Cortex of kidney (tissue), 1 donor: Measurements from ENCODE around the gene MTHFS.
"Not testable (repeated sequence)": the region's sequence is repeated elsewhere in the genome, so short reads cannot be mapped to it uniquely, and the experiment has no call there.

Experiments used
- DNase-seq: peaks from one replicate; lab custom pipeline; 2025; lab: John Stamatoyannopoulos, UW

Gene MTHFS

DNA sequence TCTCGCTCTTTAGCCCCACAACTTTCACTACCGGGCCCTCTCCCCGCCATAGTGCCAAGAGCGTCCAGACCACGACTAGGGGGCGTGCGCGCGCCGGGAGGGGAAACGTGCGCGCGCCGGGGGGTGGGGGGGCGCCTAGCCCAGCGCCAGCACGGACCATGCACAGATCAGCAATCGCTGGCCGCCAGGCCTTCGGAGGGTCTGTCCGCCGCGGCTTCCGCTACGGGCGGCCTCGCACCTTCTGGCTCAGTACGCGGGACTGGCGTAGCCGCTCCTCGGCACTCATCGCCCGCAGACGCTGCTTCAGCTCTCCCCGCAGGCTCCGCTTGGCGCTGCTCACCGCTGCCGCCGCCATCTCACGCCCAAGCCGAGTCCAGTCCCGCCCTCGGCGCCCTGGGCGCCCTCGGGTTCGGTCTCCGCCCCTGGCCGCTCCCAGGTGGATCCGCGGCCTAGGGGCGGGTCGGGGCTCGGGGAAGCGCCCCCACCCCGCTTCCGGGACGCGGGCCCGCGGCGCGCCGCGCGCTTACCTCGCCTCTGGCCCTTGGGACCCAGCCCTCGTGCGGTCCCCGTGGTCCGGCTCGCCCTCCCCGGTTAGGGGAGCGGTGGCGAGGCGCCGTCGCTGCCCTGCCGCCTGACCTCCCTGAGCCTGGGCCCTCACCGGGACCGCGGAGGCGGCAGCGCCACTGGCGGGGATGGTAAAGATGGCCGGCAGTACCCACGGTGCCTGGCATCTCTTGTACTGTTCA is at the start of gene MTHFS:
Gene MTHFS (minus strand): TSS at position 381 of the 746 bp plus-strand sequence. CDS start 26 bp downstream, at position 355.
- peak; percentile 21 for DNase-seq

DNA sequence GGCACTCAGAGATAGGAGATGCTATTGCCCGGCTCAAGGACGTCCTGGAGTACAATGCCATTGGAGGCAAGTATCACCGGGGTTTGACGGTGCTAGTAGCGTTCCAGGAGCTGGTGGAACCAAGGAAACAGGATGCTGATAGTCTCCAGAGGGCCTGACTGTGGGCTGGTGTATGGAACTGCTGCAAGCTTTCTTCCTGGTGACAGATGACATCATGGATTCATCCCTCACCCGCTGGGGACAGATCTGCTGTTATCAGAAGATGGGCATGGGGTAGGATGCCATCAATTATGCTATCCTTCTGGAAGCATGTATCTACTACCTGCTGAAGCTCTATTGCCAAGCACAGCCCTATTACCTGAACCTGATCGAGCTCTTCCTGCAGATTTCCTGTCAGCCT is 47.8 kb upstream of the MTHFS start:
- no peak for DNase-seq

DNA sequence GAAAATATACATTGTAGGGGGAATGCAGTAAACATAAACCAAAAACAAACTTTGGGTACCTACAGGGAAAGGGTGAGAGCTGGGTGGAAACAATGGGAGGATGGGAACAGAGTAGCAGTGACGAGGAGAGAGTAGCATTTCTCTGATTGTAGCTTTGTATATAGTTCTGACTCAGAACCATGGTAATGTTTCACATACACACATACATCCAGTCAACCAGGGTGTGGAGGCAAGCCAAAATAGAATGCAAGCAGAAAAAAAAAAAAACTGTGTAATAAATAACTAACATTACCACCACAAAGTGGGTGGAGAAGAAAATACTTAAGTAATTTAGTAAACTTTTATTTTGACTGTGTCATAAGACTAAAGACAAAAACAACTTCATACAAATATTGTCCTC is 47.0 kb upstream of the MTHFS start:
- no peak for DNase-seq

DNA sequence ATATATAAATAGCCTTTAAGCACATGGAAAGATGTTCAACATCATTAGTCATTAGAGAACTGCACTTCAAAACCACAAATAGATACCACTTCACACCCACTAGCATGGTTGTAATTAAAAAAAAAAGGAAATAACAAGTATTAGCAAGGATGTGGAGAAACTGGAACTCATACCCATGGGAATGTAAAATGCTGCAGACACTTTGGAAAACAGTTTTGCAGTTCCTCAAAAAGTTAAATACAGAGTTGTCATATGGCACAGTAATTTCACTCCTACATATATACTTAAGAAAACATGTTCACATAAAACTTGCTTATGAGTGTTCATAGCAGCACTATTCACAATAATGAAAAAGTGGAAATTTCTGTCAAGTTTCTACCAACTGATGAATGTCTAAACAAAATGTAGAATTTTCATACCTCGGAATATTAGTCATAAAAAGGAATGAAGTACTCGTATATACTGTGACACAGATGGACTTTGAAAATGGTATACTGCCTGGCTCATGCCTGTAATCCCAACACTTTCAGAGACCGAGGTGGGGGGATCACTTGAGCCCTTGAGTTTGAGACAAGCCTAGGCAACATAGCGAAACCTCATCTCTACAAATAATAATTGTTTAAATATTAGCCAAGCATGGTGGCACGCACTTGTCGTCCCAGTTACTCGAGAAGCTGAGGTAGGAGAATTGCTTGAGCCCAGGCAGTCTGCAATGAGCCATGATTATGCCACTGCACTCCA is 46.1 kb upstream of the MTHFS start:
- no peak for DNase-seq

DNA sequence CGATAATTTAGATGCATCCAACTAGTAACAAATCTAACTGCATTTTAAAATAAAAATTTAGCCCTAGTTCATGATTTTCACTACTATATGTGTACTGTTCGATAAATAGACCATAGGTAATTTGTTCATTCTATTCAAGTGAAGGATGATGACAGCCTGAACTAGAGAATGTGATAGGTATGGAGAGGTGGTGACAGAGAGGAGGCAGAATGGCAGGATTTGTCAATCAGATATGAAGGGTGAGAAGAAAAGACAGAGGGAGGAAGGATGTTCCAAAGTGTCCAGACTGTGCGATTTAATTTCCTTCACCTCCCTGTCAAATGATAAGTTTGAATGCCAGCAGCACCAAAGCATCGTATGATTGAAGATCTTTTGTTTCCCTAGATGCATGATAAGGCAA is 42.6 kb upstream of the MTHFS start:
- no peak for DNase-seq

DNA sequence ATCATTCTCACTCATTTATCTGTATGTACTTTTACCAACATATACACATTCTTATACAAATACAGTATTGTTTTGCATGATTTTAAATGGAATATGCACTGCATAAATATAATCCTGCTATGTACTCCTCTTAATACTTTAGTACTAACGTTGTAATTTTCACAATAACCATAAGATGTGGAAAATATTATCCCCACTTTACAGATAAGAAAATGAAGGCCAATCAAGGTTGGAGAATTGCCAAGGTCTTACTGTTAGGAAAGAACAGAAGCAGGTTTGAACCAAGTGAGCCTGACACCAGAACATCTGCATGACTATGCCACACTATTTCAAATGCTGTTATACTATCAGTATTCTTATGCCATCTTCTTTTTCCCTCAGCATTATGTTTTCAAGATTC is 41.3 kb upstream of the MTHFS start:
- DNase-seq = no peak

DNA sequence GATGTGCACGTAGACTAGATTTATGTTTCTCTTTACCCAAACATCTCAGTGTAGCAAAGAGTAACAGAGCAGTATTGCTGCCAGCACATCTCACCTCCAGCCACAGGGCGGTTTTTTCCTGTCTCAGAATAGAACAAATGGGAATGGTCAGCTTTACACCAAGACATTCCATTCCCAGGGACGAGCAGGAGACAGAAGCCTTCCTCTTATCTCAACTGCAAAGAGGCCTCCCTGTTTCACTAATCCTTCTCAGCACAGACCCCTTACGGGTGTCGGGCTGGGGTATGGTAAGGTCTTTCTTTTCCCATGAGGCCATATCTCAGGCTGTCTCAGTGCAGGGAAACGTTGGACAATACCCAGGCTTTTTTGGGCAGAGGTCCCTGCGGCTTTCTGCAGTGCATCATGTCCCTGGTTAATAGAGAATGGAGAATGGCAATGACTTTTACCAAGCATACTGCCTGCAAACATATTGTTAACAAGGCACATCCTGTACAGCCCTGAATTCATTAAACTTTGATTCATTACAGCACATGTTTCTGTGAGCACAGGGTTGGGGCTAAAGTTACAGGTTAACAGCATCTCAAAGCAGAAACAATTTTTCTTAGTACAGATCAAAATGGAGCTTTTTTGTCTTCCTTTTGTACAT is 38.9 kb upstream of the MTHFS start:
- not testable (repeated sequence) for DNase-seq

DNA sequence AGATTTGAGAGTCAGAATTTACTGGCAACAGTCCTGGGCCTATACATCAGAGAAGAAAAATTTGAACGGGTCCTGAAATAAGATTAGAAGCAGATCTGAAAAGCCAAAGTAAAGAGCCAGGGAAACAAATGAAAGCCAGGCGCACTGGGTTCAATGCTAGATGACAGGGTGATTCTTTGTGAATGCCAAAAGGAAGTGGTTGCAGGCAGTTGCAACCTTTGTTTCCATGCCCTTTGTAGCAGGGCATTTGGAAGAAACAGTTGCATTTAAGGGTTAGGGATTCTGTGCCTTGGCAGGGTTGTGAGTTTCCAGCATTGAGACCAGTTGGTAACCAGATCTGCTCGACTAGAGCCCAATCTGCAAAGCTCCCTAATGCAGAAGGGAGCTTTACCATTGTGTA is 36.4 kb upstream of the MTHFS start:
- no peak for DNase-seq

DNA sequence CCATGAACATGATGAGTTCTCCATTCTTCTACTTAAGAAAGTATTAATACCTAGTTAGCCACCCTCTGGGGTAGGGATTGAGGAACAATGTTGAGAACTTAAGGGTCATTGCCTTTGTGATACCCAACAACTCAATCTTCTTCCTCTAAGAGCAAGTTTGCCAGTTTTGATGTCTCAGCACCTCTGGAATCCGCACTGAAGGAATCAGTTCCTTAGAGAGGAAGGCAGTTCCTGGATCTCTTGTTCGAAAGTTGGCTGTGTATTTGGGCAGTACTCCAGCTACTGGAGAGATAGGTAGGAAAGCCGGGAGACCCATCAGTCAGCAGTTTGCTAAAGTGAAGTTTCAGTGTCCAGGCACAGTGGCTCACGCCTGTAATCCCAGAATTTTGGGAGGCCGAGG is 35.6 kb upstream of the MTHFS start:
- DNase-seq = no peak

DNA sequence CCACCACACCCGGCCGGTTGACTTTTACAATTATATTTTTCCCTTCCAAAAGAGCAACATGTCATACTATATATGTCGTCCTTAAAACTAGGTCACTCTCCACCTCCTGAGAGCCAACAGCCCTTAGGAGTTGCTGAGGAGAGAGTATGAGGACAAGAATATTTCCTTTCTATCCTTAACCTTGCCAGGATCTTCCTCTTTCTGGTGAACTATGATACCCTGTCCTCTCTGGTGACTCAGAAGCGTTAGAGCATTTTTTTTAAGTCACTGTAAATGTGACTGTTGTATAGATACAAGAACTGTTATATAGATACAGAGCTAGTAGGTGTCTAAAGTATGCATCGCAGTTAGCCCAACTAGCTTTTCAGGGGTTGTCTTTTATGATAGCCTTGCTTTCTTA is 33.7 kb upstream of the MTHFS start:
- DNase-seq = no peak

DNA sequence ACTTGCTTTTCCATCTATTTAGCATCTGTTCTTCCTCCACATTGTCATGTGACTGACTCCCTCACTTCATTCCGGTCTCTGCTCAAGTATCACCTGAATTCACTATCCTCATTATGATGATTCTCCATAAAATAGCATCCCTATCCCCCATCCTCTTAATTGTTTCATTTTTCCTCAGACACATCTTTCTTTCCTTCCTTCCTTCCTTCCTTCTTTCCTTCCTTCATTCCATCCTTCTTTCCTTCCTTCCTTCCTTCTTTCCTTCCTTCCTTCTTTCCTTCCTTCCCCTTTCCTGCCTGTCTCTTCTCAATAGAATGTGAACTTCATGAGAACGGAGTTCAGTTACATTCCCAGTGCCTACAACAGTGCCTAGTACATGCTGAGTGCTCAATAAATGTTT is 32.6 kb upstream of the MTHFS start:
- DNase-seq = no peak

DNA sequence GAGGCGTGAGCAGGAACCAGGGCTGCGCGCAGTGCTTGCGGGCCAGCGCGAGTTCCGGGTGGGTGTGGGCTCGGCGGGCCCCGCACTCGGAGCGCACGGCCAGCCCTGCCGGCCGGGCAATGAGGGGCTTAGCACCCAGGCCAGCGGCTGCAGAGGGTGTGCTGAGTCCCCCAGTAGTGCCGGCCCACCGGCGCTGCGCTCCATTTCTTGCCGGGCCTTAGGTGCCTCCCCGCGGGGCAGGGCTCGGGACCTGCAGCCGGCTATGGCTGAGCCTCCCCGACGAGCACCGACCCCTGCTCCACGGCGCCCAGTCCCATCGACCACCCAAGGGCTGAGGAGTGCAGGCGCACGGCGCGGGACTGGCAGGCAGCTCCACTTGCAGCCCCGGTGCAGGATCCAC is 29.3 kb upstream of the MTHFS start:
- DNase-seq = not testable (repeated sequence)

DNA sequence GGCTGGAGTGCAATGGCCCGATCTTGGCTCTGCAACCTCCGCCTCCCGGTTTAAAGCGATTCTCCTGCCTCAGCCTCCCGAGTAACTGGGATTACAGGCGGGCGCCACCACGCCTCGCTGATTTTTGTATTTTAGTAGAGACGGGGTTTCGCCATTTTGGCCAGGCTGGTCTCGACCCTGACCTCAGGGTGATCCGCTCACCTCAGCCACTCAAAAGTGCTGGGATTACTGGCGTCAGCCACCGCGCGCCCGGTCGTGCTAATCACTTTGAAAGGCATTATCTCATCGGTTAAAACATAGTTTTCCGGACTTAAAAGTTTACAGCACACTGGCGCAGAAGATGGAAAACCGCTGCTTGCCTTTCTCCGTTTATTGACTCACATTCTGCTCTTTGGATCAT is 27.6 kb upstream of the MTHFS start:
- no peak for DNase-seq

DNA sequence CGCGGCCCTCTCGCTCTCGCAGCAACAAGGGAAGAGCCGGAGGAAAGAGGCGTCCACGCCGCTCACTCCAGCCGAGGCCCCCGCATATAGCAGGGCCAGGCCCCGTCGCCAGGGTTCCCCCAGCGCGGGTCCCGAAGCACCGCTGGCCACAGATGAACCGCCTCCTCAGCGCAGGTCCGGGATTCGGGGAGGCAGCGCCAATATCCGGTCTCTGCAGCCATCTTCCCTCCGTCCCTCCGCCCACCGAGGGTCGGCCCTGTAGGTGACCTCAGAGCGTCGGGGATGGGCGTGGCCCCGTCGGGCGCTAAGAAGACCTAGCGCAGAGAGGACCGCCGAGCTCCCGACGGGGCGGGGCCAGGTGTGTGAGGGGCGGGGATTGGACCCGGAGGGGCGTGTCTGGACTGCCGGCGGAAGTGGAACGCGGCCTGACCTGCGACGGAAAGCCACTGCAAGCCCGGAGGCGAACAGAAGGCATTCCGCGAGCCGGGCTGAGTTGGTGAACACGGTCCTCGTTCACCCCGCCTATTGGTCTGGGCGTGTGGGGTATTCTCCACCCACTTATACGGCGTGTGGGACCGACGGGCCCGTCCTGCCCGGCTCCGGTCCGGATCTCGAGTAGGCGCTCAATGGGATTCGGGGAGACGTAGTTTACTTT is 26.8 kb upstream of the MTHFS start:
- peak; percentile 36 for DNase-seq

DNA sequence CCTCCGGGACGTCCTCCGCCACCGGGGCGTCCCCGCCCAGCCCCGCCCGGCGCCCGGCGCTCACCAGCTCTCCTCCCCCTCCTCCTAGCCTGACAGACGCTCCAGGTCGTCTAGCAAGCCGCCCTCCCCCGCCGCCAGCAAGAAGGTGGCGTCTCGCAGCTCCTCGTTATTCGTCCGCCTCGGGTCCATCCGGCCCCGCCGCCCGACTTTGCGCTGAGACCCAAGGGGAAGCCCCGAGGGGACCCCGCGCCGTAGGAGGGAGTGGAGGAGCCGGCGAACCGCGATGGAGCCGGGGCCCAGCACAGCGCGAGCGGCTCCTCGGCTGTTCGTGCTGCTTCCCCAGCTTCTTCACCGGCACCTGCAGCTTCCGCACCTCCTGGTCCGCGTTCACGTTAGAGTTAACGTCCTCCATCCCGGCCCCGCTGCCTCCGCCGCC is 26.3 kb upstream of the MTHFS start:
- no peak for DNase-seq

DNA sequence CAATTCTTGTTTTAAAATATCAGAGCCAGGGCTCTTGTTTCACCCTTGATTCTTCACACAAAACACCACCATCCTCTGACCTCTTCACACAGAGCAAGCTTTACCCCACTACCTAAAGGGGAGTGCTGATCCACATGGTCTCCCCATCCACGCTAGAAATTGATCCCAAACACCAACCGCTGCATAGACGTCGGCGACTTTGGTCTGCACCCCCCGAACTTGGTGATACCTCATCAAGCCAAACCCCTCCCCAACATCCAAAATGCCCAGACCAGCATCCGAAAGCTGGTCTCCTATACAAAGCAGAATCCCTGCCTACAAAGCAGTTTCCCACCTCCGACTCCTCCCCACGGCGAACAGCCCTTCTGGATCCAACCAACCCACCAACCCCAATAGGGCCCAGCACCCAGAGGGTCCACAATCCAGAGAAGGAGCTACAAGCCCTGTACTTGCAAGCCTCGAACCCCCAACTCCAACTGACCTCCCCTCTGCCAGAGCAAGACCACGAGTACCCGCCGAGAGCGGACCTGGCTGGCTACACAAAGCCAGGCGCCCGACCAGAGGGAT is 25.8 kb upstream of the MTHFS start:
- DNase-seq = no peak

DNA sequence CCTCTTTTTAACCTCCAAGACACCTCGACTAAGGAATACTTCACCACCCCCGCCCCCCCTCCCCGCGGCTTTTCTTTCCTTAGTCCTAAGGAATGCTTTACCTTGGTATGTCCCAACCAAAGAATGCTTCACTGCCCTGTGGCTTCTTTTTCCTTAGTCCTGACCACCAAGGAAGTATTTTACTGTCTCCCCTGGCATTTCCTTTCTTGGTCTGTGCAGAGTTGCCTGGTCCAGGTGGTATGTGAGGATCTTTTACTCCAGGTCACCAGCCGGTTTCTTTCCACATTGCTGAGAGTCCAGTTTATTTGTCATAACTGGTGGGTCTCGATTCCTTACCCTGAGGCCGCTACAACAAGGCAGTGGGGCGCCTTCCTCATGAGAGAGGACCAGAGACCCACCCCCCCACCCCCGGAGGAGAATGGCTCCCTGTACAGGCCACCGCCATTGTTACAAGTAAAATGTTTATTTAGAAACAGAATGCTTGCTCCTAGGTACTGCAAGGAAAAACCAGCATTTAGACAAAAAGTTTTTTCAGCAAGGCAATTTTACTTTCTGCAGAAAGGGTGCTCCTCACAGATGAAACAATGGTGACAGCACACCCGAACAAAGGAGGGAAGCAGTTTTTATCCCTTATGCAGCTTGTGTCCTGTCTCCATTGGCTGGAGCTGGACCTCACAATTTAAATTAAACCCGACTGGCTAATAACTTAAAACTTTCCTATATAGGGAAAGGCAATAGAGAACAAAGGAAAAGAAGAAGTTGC is 23.1 kb upstream of the MTHFS start:
- DNase-seq = no peak

DNA sequence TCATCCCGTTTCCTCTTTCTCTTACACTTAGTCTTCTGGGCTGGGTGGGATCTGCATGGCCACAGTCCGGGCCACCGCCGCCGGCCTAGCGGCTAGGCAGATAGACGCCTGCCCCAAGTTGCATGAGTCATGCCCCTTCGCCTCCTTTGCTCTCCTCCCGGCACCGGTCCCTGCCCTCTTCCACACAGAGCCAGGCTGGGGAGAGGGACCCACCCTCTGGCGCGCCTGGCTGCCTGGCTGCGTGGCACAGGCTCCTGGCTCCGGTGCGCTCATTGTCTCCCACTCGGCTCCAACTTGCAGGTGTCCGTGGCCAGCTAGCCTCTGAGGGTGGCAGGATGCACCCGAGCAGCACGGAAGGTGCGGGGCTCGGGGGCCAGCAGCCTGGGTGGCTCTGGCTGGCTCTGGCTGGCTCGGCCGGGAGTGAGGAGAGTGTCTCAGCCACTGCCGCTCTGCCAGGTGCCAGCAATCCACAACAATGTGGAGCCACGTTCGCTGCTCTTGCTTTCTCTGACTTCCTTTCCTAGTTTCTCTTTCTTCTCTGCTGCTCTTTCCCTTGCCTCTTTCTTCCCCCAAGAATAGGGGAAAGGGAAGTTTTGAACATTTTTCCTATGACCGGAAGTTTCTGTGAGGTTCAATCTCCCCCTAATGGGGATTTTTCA is 22.4 kb upstream of the MTHFS start:
- no peak for DNase-seq

DNA sequence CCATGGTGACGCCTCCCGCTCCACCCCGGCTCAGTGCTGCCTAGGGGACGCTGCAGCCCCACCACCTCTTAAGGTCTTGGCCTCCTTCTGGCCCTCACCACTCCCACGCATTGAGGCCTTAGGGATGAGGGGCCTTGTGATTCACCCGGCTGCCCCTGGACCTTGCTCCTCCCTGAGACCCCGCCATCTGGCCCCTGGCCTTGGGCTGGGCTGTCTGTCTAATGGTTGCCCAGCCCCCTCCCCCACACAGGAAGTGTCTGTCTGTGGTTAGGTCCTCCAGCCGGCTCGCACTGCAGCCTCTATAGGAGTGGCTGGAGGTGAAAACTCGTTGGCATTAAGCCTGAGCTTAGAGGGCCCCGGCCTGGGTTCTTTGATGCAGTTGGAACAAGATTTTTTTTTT is 21.5 kb upstream of the MTHFS start:
- no peak for DNase-seq

DNA sequence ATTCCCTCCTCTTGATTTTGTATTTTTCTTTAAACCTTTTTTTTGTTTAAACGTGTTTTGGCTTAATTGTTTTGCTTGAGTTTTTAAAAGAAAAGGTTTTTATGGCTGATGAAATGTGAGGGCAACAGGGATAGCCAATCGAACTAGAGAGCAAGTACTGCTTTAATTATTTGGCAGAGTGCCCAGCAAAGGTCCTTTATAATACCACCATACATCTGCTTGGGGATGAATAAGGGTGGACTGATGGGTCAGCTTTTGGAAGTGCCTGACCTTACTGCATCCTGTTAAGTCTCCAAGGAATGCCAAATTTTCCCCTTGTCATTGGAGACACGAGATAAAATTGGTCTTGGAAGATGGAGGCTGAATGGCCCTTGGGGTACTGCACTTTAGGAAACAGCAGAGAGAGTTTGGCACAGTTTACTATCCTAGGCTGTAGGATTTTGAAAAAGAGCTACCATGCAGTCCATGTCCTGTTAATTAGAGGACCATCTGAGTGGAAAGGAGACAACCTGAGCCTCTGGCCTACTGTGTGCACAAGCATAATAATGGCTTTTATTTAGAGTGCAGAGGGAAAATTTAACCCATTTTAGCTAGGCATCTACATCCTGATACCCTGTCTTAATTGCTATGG is 19.8 kb upstream of the MTHFS start:
- no peak for DNase-seq
